ENCODE results near the gene GNG5. TPM values are rescaled to one million over a fixed set of nuclear protein-coding genes. Genes with fewer than 3 reads are reported as not detected.

The GNG5 gene
- total and polyA plus RNA-seq, 2 donors (not counting 1 experiment from before 2014, with no cell fraction given): 35.4 to 41.6 TPM

DNA sequence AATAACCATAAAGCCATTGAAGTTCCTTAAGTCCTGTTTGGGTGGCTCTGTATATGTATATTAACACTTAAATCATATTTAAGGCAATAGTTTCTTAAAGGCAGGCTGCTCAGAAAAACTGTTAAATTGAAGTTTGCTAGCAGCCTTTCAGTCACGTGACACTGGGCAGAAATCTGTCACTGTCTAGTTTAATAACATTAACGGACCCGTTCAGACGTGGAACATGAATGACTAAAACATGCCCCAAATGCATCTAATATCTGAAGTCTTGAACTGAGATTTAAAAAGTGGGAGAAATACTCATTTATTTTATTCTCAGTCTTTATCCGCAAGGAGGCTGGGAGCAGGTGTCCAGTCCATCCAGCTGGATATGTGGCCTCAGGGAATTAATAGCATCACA, 3.5 kb downstream of the GNG5 start:
- TF ChIP-seq EZH2 (IDR thresholded peaks at IDR 0.05; ENCODE audit: borderline replicate concordance, insufficient read depth, low read depth, low read length, poor library complexity, severe bottlenecking): no peak
- TF ChIP-seq, protein P1, sequence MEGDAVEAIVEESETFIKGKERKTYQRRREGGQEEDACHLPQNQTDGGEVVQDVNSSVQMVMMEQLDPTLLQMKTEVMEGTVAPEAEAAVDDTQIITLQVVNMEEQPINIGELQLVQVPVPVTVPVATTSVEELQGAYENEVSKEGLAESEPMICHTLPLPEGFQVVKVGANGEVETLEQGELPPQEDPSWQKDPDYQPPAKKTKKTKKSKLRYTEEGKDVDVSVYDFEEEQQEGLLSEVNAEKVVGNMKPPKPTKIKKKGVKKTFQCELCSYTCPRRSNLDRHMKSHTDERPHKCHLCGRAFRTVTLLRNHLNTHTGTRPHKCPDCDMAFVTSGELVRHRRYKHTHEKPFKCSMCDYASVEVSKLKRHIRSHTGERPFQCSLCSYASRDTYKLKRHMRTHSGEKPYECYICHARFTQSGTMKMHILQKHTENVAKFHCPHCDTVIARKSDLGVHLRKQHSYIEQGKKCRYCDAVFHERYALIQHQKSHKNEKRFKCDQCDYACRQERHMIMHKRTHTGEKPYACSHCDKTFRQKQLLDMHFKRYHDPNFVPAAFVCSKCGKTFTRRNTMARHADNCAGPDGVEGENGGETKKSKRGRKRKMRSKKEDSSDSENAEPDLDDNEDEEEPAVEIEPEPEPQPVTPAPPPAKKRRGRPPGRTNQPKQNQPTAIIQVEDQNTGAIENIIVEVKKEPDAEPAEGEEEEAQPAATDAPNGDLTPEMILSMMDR (IDR thresholded peaks at IDR 0.05): no peak
- H3K4me1 Mint-ChIP-seq: peaks cover 40% of the 10 kb centered on the region
- H3K9me3 ChIP-seq (ENCODE audit: control extremely low read depth in 1 of 3, control insufficient read depth in 2 of 3, insufficient read depth in 1 of 3, low read length in 2 of 3): no peaks in the 10 kb centered on the region
- H2AFZ ChIP-seq (ENCODE audit: insufficient read depth, low read depth, low read length, poor library complexity, severe bottlenecking): no peak overlapping the region
- no peak overlapping the region for H3K9ac ChIP-seq (ENCODE audit: low read length)
- H3K4me2 ChIP-seq (replicated peaks; ENCODE audit: low read depth, low read length, poor library complexity, severe bottlenecking): no peak overlapping the region
- H3K36me3 ChIP-seq (replicated peaks in 1 of 2; ENCODE audit: control extremely low read depth in 1 of 2, control insufficient read depth in 1 of 2, extremely low read depth in 1 of 2, insufficient read depth in 2 of 2, low read length in 1 of 2): peaks cover under 1 to 25% of the 10 kb centered on the region in 2 experiments
- H3K27me3 Mint-ChIP-seq: no peaks in the 10 kb centered on the region
- CTCF ChIA-PET: interaction anchor here (1.0 to 2.1 kb wide), 2 partner anchors 68 to 69 kb away, joined by 3 to 5 read pairs; no protein-coding TSS in a partner anchor
- H3K27ac Mint-ChIP-seq: no peak overlapping the region
- H3K27me3 ChIP-seq (replicated peaks in 1 of 4; ENCODE audit: control extremely low read depth in 1 of 4, control insufficient read depth in 3 of 4, insufficient read depth in 4 of 4, low read length in 3 of 4): no peaks in the 10 kb centered on the region
- POLR2A ChIA-PET: no interaction called here
- H4K20me1 ChIP-seq (ENCODE audit: control insufficient read depth, insufficient read depth, low read length, poor library complexity, severe bottlenecking): peaks cover 7% of the 10 kb centered on the region
- ATAC-seq (ENCODE audit: low read depth): no peak
- H3K4me3 Mint-ChIP-seq: no peak overlapping the region
- H3K27ac ChIP-seq (ENCODE audit: low read length in 2 of 2): no peak overlapping the region
- no peaks in the 10 kb centered on the region for H3K9me3 Mint-ChIP-seq (ENCODE audit: insufficient read depth)
- intact Hi-C loops (cut with micrococcal nuclease): loop anchor here (10.0 kb wide), 2 partner anchors 358 to 702 kb away; partner anchors contain the start of genes PRKACB and SYDE2
- peaks cover 60% of the 10 kb centered on the region for H3K79me2 ChIP-seq (ENCODE audit: control insufficient read depth, insufficient read depth, low read length)
- no peak overlapping the region for H3K4me3 ChIP-seq (ENCODE audit: control extremely low read depth in 1 of 5, extremely low read depth in 1 of 5, insufficient read depth in 1 of 5, low read depth in 2 of 5, low read length in 4 of 5)
- WGBS (ENCODE audit: insufficient coverage): no CpG with 5 or more reads among the region's 5 CpGs
- H3K4me1 ChIP-seq (ENCODE audit: control insufficient read depth in 2 of 2, insufficient read depth in 2 of 2, low read length in 2 of 2): peaks cover 26 to 28% of the 10 kb centered on the region in 2 donors
- DNase-seq: no peak

DNA sequence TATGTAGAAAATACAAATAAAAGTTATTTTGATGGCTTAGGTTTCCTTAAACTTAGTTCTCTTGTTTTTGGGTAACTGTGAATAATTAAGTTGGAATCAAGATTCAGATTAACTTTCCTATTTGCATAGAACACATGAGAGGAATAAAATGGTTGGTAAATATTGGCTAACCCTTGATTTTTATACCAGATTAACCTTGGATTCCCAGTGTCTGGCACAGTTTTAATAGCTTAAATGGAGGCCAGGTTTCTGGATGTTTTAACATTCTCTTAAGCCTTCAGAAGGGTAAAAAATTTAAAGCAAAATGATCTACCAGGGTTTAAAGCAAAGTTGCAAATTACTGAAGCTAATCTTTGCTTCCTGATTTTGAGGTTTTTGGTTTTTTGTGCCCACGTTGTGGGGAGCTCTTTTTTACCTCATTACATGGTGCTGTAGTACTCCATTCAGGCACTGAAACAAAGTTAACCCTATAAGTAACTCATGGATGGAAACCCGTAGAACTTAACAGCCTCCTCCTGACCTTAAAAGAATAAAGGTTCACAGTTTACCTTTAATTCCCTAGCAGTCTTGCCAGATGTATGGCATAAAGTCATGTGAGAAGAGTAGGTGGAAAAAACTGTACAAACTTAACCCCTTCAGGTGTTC, 8.6 kb downstream of the GNG5 start:
- Histone ChIP-seq H3K9ac (ENCODE audit: low read length) (no peak overlapping the region), H3K79me2 (ENCODE audit: control insufficient read depth, insufficient read depth, low read length) (peaks cover 29% of the 10 kb centered on the region), H2AFZ (ENCODE audit: insufficient read depth, low read depth, low read length, poor library complexity, severe bottlenecking) (no peak overlapping the region), H3K4me2 (replicated peaks; ENCODE audit: low read depth, low read length, poor library complexity, severe bottlenecking) (no peak overlapping the region), H3K27ac (ENCODE audit: low read length in 2 of 2) (peak overlapping the region in 1 of 2 donors; percentile 23), H3K4me3 (ENCODE audit: control extremely low read depth in 1 of 5, extremely low read depth in 1 of 5, insufficient read depth in 1 of 5, low read depth in 2 of 5, low read length in 4 of 5) (no peak overlapping the region), H3K27me3 (replicated peaks in 1 of 4; ENCODE audit: control extremely low read depth in 1 of 4, control insufficient read depth in 3 of 4, insufficient read depth in 4 of 4, low read length in 3 of 4) (no peaks in the 10 kb centered on the region), H4K20me1 (ENCODE audit: control insufficient read depth, insufficient read depth, low read length, poor library complexity, severe bottlenecking) (no peaks in the 10 kb centered on the region), H3K36me3 (replicated peaks in 1 of 2; ENCODE audit: control extremely low read depth in 1 of 2, control insufficient read depth in 1 of 2, extremely low read depth in 1 of 2, insufficient read depth in 2 of 2, low read length in 1 of 2) (peaks cover 5 to 66% of the 10 kb centered on the region in 2 experiments), H3K4me1 (ENCODE audit: control insufficient read depth in 2 of 2, insufficient read depth in 2 of 2, low read length in 2 of 2) (peaks cover 4 to 8% of the 10 kb centered on the region in 2 donors), H3K9me3 (ENCODE audit: control extremely low read depth in 1 of 3, control insufficient read depth in 2 of 3, insufficient read depth in 1 of 3, low read length in 2 of 3) (no peaks in the 10 kb centered on the region)
- Mint-ChIP-seq H3K27ac (no peak overlapping the region), H3K9me3 (ENCODE audit: insufficient read depth) (no peaks in the 10 kb centered on the region), H3K27me3 (no peaks in the 10 kb centered on the region), H3K4me3 (no peak overlapping the region), H3K4me1 (peaks cover 16% of the 10 kb centered on the region)
- CTCF ChIA-PET: interaction anchor here (1.6 kb wide), 1 partner anchor 122 kb away, joined by 5 read pairs; no protein-coding TSS in a partner anchor
- no peak for DNase-seq
- no peak for ATAC-seq (ENCODE audit: low read depth)
- POLR2A ChIA-PET: no interaction called here
- no CpG with 5 or more reads among the region's 2 CpGs for WGBS (ENCODE audit: insufficient coverage)
- TF ChIP-seq, protein P1 (IDR thresholded peaks at IDR 0.05): no peak
- TF ChIP-seq EZH2 (IDR thresholded peaks at IDR 0.05; ENCODE audit: borderline replicate concordance, insufficient read depth, low read depth, low read length, poor library complexity, severe bottlenecking): no peak
- intact Hi-C loops (cut with micrococcal nuclease): no loop called here

Data from B cell (primary cell).